ENCODE measurements around the gene PARVA.

Gene PARVA

GRCh38 chr11:12404436-12404835 lies 27.1 kb downstream of the PARVA start:
- no peak for DNase-seq

- no peak for DNase-seq
Observed at GRCh38 chr11:12408156-12408770, 30.9 kb downstream of the PARVA start.

GRCh38 chr11:12409621-12410005 lies 32.2 kb downstream of the PARVA start:
- DNase-seq, result no peak

GRCh38 chr11:12410006-12410728 lies 32.8 kb downstream of the PARVA start:
- no peak for DNase-seq

GRCh38 chr11:12411393-12411792 lies 34.0 kb downstream of the PARVA start:
- DNase-seq, result no peak

- peak; percentile 30 for DNase-seq
Observed at GRCh38 chr11:12411806-12412727, 34.7 kb downstream of the PARVA start.

GRCh38 chr11:12413141-12414052 lies 36.0 kb downstream of the PARVA start:
- no peak for DNase-seq

GRCh38 chr11:12414611-12415010 lies 37.2 kb downstream of the PARVA start:
- DNase-seq, result no peak

GRCh38 chr11:12415342-12415966 lies 38.1 kb downstream of the PARVA start:
- DNase-seq, result no peak

GRCh38 chr11:12416552-12416951 lies 39.2 kb downstream of the PARVA start:
- DNase-seq, result no peak

- DNase-seq, result no peak
Observed at GRCh38 chr11:12417691-12418611, 40.6 kb downstream of the PARVA start.

- DNase-seq, result no peak
Observed at GRCh38 chr11:12420040-12420439, 42.7 kb downstream of the PARVA start.

GRCh38 chr11:12420706-12421105 lies 43.3 kb downstream of the PARVA start:
- no peak for DNase-seq

GRCh38 chr11:12421386-12421785 lies 44.0 kb downstream of the PARVA start:
- DNase-seq, result no peak

- no peak for DNase-seq
Observed at GRCh38 chr11:12426176-12426575, 48.8 kb downstream of the PARVA start.

- no peak for DNase-seq
Observed at GRCh38 chr11:12429155-12429554, 51.8 kb downstream of the PARVA start.

- no peak for DNase-seq
Observed at GRCh38 chr11:12430351-12430750, 53.0 kb downstream of the PARVA start.

- DNase-seq, result no peak
Observed at GRCh38 chr11:12430954-12431595, 53.7 kb downstream of the PARVA start.

GRCh38 chr11:12432507-12432906 lies 55.1 kb downstream of the PARVA start:
- no peak for DNase-seq

GRCh38 chr11:12433121-12433520 lies 55.8 kb downstream of the PARVA start:
- no peak for DNase-seq
